IPS-NIHi11 (cell line): ENCODE results near the gene GFER.
"Not testable (repeated sequence)": the region's sequence is repeated elsewhere in the genome, so short reads cannot be mapped to it uniquely, and the experiment has no call there.

Source experiments
- DNase-seq: peaks from one replicate; pipeline ENCODE4 v3.0.0; 2012; ENCODE audit warnings: mixed read lengths, low spot score

Gene GFER

GRCh38 chr16:1983544-1984346 lies at the start of gene GFER:
Gene GFER, plus strand, starts transcription at chr16:1984193. Its CDS starts 26 bp downstream, at chr16:1984219.
- DNase-seq, result peak; percentile 98

- DNase-seq, result no peak
These were observed 47.0 kb upstream of the GFER start for GRCh38 chr16:1936945-1937479.

GRCh38 chr16:1938316-1938715 lies 45.7 kb upstream of the GFER start:
- DNase-seq, result no peak

- DNase-seq, result no peak
These were observed 45.1 kb upstream of the GFER start for GRCh38 chr16:1938910-1939309.

GRCh38 chr16:1939833-1940232 lies 44.2 kb upstream of the GFER start:
- not testable (repeated sequence) for DNase-seq

GRCh38 chr16:1940273-1941161 lies 43.5 kb upstream of the GFER start:
- no peak for DNase-seq

- no peak for DNase-seq
These were observed 42.6 kb upstream of the GFER start for GRCh38 chr16:1941162-1942046.

- no peak for DNase-seq
These were observed 41.8 kb upstream of the GFER start for GRCh38 chr16:1942047-1942809.

GRCh38 chr16:1942810-1943726 lies 40.9 kb upstream of the GFER start, which contains the start of gene MSRB1:
Gene MSRB1, minus strand, starts transcription at chr16:1943199. Its CDS starts 43 bp downstream, at chr16:1943156.
- DNase-seq, result peak; percentile 99

- DNase-seq, result no peak
These were observed 39.3 kb upstream of the GFER start for GRCh38 chr16:1944612-1945199.

GRCh38 chr16:1945559-1946391 lies 38.2 kb upstream of the GFER start:
- no peak for DNase-seq

GRCh38 chr16:1946495-1947368 lies 37.3 kb upstream of the GFER start:
- no peak for DNase-seq

- DNase-seq, result no peak
These were observed 36.7 kb upstream of the GFER start for GRCh38 chr16:1947369-1947670.

GRCh38 chr16:1949507-1949906 lies 34.5 kb upstream of the GFER start:
- DNase-seq, result no peak

GRCh38 chr16:1950047-1950446 lies 33.9 kb upstream of the GFER start:
- no peak for DNase-seq

GRCh38 chr16:1950559-1950958 lies 33.4 kb upstream of the GFER start:
- DNase-seq, result no peak

GRCh38 chr16:1953734-1954133 lies 30.3 kb upstream of the GFER start:
- no peak for DNase-seq
